PC-3 (cell line): ENCODE results near the gene PABPN1. TPM values are rescaled to one million over a fixed set of nuclear protein-coding genes. Genes with fewer than 3 reads are reported as not detected.

Experiments used
- ATAC-seq: fragments of 200-7000 bp; cut with Tn5 transposase; 2 replicates; pipeline ENCODE4 v1.9.1; 2020; ENCODE audit warnings: mild to moderate bottlenecking, moderate library complexity
- BruUV-seq: library from RNA; stranded (reverse); fragments of 400-500 nt; replicated peaks from 2 replicates; lab custom pipeline; 2021; lab: Mats Ljungman, UMichigan
- CTCF ChIA-PET: fragments of 300-600 bp; sonication (Branson Sonifier 250); formaldehyde crosslinking; loops from one replicate; lab custom pipeline; 2022; ENCODE audit warnings: antibody characterized with exemption; lab: Charles Lee
- POLR2A ChIA-PET: fragments of 300-600 bp; sonication (Branson Sonifier 250); formaldehyde crosslinking; loops from one replicate; lab custom pipeline; 2022; ENCODE audit warnings: antibody characterized with exemption; ENCODE audit not compliant: unreplicated experiment; lab: Charles Lee
- DNase-seq: peaks from one replicate; pipeline ENCODE4 v3.0.0-alpha.2; 2015
- H2AFZ ChIP-seq: fragments of 300-600 bp; sonication (generic); 2 replicates; pipeline ENCODE4 v1.6.0; 2016; ENCODE audit warnings: antibody characterized with exemption, low read length
- H3F3A ChIP-seq: fragments of 300-600 bp; sonication (generic); one replicate; pipeline ENCODE4 v1.6.0; 2017; ENCODE audit warnings: antibody characterized with exemption, low read length, control low read depth, mild to moderate bottlenecking; ENCODE audit not compliant: unreplicated experiment
- H3K27ac ChIP-seq: fragments of 300-600 bp; sonication (generic); 2 replicates; pipeline ENCODE4 v1.5.1; 2016; ENCODE audit warnings: mild to moderate bottlenecking, low read length
- H3K27me3 ChIP-seq: fragments of 300-600 bp; sonication (generic); 2 replicates; pipeline ENCODE4 v1.6.1; 2016; ENCODE audit warnings: low read length, mixed read lengths
- H3K36me3 ChIP-seq: fragments of 300-600 bp; sonication (generic); 2 replicates; pipeline ENCODE4 v1.6.1; 2016; ENCODE audit warnings: low read depth, mixed run types, low read length, mixed read lengths
- H3K4me1 ChIP-seq: fragments of 300-600 bp; sonication (generic); 2 replicates; pipeline ENCODE4 v1.5.1; 2016; ENCODE audit warnings: low read length; ENCODE audit not compliant: insufficient read depth
- H3K4me2 ChIP-seq: fragments of 300-600 bp; sonication (generic); 2 replicates; pipeline ENCODE4 v1.6.0; 2016; ENCODE audit warnings: low read length
- H3K4me3 ChIP-seq: fragments of 300-600 bp; sonication (generic); 2 replicates; pipeline ENCODE4 v1.5.1; 2016; ENCODE audit warnings: mild to moderate bottlenecking, low read length, mixed read lengths
- H3K79me2 ChIP-seq: fragments of 300-600 bp; sonication (generic); 2 replicates; pipeline ENCODE4 v1.6.1; 2017; ENCODE audit warnings: low read length, mixed read lengths
- H3K9ac ChIP-seq: fragments of 300-600 bp; sonication (generic); 2 replicates; pipeline ENCODE4 v1.6.0; 2016; ENCODE audit warnings: mild to moderate bottlenecking, low read length
- H3K9me2 ChIP-seq: fragments of 300-600 bp; sonication (generic); replicated peaks from 2 replicates; pipeline ENCODE4 v1.6.1; 2016; ENCODE audit warnings: mixed run types, low read length, mixed read lengths
- H3K9me3 ChIP-seq: fragments of 300-600 bp; sonication (generic); 2 replicates; pipeline ENCODE4 v1.6.1; 2016; ENCODE audit warnings: low read length, mixed read lengths
- H4K20me1 ChIP-seq: fragments of 300-600 bp; sonication (generic); 2 replicates; pipeline ENCODE4 v1.6.1; 2016; ENCODE audit warnings: low read length, mixed read lengths
- EZH2 ChIP-seq: fragments of 300-600 bp; sonication (generic); IDR thresholded peaks from one replicate; pipeline ENCODE4 v1.6.1; 2017; ENCODE audit warnings: antibody characterized with exemption, mild to moderate bottlenecking, low read length; ENCODE audit not compliant: unreplicated experiment
- EZH2phosphoT487 ChIP-seq: fragments of 300-600 bp; sonication (generic); IDR thresholded peaks from 2 replicates; pipeline ENCODE4 v1.6.1; 2018; ENCODE audit warnings: mild to moderate bottlenecking, antibody characterized with exemption, low read length, borderline replicate concordance
- intact Hi-C: fragments of 100-400 bp; cut with micrococcal nuclease; formaldehyde crosslinking; loops from 2 replicates; pipeline ENCODE4 v1.9.0; 2023
- total RNA-seq: library from RNA; depleted of rRNA; stranded (reverse); fragments of >200 nt; gene quantifications from 2 replicates; pipeline ENCODE4 v1.2.3, GENCODE V29; 2014
- TF ChIP-seq, protein P1 (sequence below): fragments of 300-600 bp; sonication (generic); conservative IDR thresholded peaks from 2 replicates; pipeline ENCODE4 v1.5.1; 2017; ENCODE audit warnings: antibody characterized with exemption, low read depth, mild to moderate bottlenecking, low read length

PABPN1 gene
- total RNA-seq, 1 experiment from 2014 or later: 89.1 TPM

DNA sequence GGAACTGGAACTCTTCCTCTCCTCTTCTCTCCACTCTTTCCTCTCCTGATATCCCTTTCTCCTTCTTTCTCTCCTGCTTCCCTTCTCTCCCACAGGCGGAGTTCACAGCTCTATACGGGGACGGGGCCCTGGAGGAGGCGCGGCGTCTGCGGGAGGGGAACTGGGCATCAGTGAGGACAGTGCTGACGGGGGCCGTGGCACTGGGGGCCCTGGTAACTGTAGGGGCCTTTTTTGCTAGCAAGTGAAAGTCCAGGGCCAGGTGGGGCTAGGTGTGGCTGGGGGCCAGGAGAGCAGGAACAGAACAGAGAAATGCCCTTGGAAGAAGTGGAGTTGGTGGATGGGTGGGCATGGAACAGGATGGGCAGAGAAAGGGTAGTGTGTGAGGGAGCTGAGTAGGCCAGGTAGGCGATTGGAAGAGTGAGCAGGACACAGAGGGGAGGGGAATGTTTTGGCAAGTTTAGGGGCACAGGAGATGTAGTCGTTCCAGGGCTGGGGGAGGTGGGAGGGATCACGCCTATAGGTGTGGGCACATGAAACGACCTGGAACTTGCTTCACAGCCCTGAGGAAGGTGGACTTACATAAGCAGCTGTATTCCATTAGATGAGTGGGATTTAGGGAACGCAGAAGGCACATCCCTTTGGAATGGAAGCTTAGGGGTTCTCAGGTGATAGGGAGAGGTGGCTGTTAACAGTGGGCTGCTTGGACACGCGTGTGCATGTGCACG lies 12.4 kb upstream of the PABPN1 start:
- CTCF ChIA-PET: interaction anchor here (0.6 kb wide), 1 partner anchor 10 kb away, joined by 3 read pairs; no protein-coding TSS in a partner anchor
- intact Hi-C loops: loop anchor here (5.0 to 10.0 kb wide), 3 partner anchors 158 to 544 kb away; partner anchors contain the start of genes NGDN and OXA1L
- H3K4me2 ChIP-seq: peak overlapping the region; percentile 88

DNA sequence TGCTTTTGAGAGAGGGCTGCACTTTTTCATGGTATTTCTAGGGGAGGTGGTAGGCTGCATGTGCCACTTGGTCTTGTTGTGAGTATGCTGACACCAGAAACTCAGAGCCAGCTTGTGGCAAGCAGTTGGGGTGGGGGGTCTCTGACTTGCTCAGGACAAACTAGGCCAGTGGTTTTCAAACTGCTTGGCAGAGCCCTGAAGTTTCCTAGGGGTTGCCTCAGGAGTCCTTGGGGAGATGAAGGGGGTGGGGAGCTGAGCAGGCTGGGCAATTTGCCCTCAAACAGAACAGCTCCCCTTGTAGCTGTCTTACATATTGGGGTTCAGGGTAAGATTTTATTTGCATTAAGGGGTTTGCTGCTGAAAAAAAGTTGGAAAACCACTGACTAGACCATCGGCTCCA lies 10.7 kb upstream of the PABPN1 start:
- Histone ChIP-seq H3K9me2 (no peaks in the 10 kb centered on the region), H3F3A (no peaks in the 10 kb centered on the region), H3K79me2 (peaks cover 47% of the 10 kb centered on the region), H3K9me3 (no peaks in the 10 kb centered on the region), H3K36me3 (peaks cover 10% of the 10 kb centered on the region; the same call in 1 of the 2 replicates), H3K9ac (no peak overlapping the region), H3K4me1 (peaks cover 24% of the 10 kb centered on the region), H3K27me3 (no peaks in the 10 kb centered on the region), H3K4me3 (no peak overlapping the region), H4K20me1 (no peaks in the 10 kb centered on the region), H2AFZ (no peak overlapping the region), H3K27ac (no peak overlapping the region), H3K4me2 (no peak overlapping the region)
- intact Hi-C loops: no loop called here
- ATAC-seq: no peak
- no peak for DNase-seq
- no peak for TF ChIP-seq EZH2phosphoT487
- no peak for TF ChIP-seq EZH2
- TF ChIP-seq, protein P1, sequence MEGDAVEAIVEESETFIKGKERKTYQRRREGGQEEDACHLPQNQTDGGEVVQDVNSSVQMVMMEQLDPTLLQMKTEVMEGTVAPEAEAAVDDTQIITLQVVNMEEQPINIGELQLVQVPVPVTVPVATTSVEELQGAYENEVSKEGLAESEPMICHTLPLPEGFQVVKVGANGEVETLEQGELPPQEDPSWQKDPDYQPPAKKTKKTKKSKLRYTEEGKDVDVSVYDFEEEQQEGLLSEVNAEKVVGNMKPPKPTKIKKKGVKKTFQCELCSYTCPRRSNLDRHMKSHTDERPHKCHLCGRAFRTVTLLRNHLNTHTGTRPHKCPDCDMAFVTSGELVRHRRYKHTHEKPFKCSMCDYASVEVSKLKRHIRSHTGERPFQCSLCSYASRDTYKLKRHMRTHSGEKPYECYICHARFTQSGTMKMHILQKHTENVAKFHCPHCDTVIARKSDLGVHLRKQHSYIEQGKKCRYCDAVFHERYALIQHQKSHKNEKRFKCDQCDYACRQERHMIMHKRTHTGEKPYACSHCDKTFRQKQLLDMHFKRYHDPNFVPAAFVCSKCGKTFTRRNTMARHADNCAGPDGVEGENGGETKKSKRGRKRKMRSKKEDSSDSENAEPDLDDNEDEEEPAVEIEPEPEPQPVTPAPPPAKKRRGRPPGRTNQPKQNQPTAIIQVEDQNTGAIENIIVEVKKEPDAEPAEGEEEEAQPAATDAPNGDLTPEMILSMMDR: no peak
- ChIA-PET CTCF (no interaction called here), POLR2A (no interaction called here)
- BruUV-seq: no TSS peak

More for the DNA sequence above, 12.4 kb upstream of the PABPN1 start:
- H3K9me2 ChIP-seq: no peaks in the 10 kb centered on the region
- peaks cover 10% of the 10 kb centered on the region; the same call in 1 of the 2 replicates for H3K36me3 ChIP-seq
- H4K20me1 ChIP-seq: no peaks in the 10 kb centered on the region
- no peak overlapping the region for H3K9ac ChIP-seq
- no peaks in the 10 kb centered on the region for H3K9me3 ChIP-seq
- peaks cover 47% of the 10 kb centered on the region for H3K79me2 ChIP-seq
- H3K4me1 ChIP-seq: peaks cover 24% of the 10 kb centered on the region
- no peak overlapping the region for H3K27ac ChIP-seq
- no peaks in the 10 kb centered on the region for H3F3A ChIP-seq
- H2AFZ ChIP-seq: no peak overlapping the region
- DNase-seq (no peak), ATAC-seq (no peak)
- no TSS peak for BruUV-seq
- POLR2A ChIA-PET: no interaction called here
- H3K4me3 ChIP-seq: peak overlapping the region; percentile 86; the same call in 1 of the 2 replicates
- H3K27me3 ChIP-seq: no peaks in the 10 kb centered on the region
- TF ChIP-seq EZH2 (no peak), EZH2phosphoT487 (no peak)
- TF ChIP-seq, protein P1: no peak

DNA sequence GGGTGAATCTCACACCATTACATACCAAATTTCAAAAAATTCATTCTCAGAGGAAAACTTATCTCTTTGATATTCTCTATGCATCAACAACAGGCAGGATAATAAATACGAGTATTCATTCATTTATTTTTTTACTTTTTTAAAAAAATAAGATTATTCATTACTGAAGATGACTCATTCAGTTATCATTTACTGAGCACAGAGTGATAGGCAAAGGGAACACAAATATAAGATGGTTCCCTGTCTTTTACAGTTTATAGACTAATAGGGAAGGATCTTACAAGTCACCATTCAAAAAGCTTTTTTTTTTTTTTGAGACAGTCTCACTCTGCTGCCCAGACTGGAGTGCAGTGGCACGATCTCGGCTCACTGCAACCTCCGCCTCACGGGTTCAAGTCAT lies 5.0 kb upstream of the PABPN1 start:
- peaks cover 8% of the 10 kb centered on the region for H3K4me1 ChIP-seq
- no peaks in the 10 kb centered on the region for H4K20me1 ChIP-seq
- H3K9me3 ChIP-seq: no peaks in the 10 kb centered on the region
- ATAC-seq (no peak), DNase-seq (no peak)
- ChIA-PET CTCF (no interaction called here), POLR2A (no interaction called here)
- H3K79me2 ChIP-seq: 0 out of 2 replicates have a peak, but pooled peaks cover under 1% of the 10 kb centered on the region
- no peak overlapping the region for H3K27ac ChIP-seq
- no peak overlapping the region for H3K4me2 ChIP-seq
- no TSS peak for BruUV-seq
- no peaks in the 10 kb centered on the region for H3K27me3 ChIP-seq
- intact Hi-C loops: no loop called here
- H3F3A ChIP-seq: no peaks in the 10 kb centered on the region
- no peak overlapping the region for H3K4me3 ChIP-seq
- no peak overlapping the region for H3K9ac ChIP-seq
- H2AFZ ChIP-seq: no peak overlapping the region
- H3K36me3 ChIP-seq: peaks cover 12% of the 10 kb centered on the region
- no peaks in the 10 kb centered on the region for H3K9me2 ChIP-seq
- TF ChIP-seq, protein P1: no peak
- TF ChIP-seq EZH2phosphoT487: no peak
- no peak for TF ChIP-seq EZH2
